ENCODE results near the gene RERE. TPM values are rescaled to one million over a fixed set of nuclear protein-coding genes. Genes with fewer than 3 reads are reported as not detected.

The RERE gene
- total RNA-seq, 1 experiment from 2014 or later, result 14.9 TPM

DNA sequence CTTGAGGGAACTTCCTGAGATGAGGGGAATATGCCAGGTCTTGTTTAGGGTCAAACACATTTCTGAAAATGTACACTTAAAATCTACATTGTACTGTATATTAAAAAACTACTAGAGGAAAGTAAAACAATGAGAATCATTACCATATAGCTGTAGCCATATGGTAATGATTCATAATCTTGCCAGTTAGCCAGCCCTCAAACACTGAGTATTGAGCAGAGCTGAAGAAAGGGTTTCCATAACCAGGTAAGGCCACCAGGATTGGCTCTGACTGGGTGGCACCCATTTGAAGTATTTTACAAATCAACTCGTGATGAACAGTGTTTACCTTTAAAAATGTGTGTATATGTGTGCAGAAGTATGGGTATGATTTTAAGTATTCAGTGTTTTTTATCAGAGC, 272.8 kb downstream of the RERE start:
- DNase-seq (ENCODE audit: low read depth), result no peak

DNA sequence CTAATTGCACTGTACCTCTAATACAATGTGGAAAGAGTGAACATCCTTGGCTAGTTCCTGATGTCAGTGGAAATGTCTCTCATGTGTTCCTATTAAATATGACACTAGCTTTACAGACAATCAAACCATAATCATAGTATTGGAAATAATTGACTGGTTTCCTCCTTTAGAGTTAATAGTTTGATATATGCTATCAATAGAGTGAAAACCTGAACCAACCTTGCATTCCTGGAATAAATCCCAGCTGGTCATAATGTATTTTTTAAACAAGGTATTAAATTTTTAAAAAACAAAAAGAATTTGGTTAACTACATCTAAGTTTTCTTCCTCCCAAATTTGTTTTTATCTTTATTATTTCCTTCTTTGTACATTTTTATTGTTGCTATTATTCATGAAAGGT, 273.5 kb downstream of the RERE start:
- no peak for DNase-seq (ENCODE audit: low read depth)

GRCh38 chr1:8541961-8542521, 275.4 kb downstream of the RERE start:
- DNase-seq (ENCODE audit: low read depth), result no peak

- no peak for DNase-seq (ENCODE audit: low read depth)
Observed at GRCh38 chr1:8540971-8541370, 276.5 kb downstream of the RERE start.

GRCh38 chr1:8540261-8540941, 277.0 kb downstream of the RERE start:
- no peak for DNase-seq (ENCODE audit: low read depth)

- no peak for DNase-seq (ENCODE audit: low read depth)
Observed at GRCh38 chr1:8539683-8540082, 277.8 kb downstream of the RERE start.

DNA sequence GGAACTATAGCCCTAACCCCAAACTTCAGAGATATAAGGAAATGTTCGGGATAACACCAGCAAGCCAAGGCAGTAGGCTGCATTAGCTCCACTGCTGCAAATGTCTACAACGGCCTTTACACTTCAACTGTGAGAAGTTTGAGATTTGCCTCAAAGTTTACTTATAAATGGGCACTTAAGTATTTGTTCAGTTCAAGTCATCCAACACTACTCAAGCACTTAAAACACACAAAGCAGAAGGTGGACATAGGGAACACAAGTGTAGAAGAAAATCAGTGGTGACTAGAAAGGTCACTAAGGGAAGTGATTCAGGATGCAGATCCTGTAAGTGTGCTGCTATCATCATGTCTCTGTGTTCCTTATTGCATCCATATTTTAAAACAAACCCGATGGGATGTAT, 278.9 kb downstream of the RERE start:
- no peak for DNase-seq (ENCODE audit: low read depth)

DNA sequence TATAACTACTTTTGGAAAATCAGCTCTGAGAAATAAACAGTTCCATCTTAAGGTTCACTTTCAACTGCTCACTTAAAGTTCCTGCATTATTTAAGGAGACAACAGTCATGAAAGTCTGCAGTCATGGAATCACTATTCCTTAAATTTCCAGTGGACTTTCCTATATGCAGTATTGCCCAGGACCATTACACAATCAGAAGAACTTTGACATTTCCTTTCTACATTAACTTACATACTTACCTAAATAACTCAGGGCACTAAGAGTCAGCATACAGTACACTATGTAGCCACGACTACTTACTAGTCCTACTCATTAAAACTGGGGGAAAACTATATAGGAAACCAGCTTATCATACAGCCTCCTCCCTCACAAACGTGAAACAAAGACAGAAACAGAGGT, 279.4 kb downstream of the RERE start:
- no peak for DNase-seq (ENCODE audit: low read depth)

GRCh38 chr1:8536515-8536914, 280.9 kb downstream of the RERE start:
- no peak for DNase-seq (ENCODE audit: low read depth)

DNA sequence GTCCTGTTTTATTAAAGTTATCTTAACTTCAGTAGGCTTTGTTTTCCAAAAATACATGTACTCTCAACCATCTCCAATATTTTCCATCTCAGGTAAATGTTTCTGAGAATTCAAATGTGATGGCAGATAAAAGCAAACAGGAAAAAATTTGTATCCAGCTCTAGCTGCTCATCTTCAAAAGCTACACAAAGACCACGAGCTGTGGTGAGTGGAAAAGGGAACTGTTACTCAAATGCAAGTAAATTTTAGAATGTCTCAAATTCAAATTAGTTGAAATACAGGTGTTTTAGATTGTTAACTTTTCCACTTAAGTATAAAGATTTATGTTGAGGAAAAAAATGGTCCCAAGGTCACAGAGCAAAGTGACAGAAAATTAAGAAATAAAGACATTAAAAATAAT, 283.5 kb downstream of the RERE start:
- DNase-seq (ENCODE audit: low read depth), result no peak

- no peak for DNase-seq (ENCODE audit: low read depth)
Observed at GRCh38 chr1:8533124-8533523, 284.3 kb downstream of the RERE start.

DNA sequence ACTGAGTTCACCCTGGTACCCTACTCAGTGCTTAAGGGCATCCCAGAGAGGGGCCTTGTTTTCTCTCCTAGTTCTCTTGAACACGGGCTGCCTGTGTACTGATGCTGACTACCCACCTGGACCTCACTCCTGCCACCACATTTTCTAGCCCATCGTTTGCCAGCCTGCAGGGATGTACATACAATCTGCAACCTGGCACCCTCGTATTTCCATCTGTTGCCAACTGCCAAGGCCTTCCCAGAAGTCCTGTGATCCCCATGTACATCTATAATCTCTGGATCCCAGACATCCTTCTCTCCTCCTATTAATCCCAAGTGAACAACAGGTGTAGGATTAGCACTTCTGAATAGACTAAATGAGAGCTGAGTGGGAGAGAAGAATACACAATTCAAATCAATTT, 287.5 kb downstream of the RERE start:
- no peak for DNase-seq (ENCODE audit: low read depth)

DNA sequence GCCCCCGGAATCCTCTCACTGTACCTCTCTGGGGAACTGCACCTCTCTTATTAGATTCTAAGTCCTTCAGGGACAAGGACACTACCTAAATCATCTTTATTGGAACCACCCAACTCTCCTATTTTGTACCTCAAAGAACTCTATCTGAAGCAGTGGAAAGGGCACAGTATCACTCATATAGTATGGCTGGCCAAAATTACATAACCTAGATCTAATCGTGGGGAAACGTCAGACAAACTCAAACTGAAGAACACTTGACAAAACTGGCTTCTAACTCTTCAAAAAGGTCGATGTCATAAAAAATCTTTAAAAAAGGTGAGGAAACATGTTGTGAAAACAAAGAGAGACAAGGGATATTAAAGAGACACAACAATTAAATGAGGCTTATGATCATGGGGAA, 289.5 kb downstream of the RERE start:
- DNase-seq (ENCODE audit: low read depth), result no peak

DNA sequence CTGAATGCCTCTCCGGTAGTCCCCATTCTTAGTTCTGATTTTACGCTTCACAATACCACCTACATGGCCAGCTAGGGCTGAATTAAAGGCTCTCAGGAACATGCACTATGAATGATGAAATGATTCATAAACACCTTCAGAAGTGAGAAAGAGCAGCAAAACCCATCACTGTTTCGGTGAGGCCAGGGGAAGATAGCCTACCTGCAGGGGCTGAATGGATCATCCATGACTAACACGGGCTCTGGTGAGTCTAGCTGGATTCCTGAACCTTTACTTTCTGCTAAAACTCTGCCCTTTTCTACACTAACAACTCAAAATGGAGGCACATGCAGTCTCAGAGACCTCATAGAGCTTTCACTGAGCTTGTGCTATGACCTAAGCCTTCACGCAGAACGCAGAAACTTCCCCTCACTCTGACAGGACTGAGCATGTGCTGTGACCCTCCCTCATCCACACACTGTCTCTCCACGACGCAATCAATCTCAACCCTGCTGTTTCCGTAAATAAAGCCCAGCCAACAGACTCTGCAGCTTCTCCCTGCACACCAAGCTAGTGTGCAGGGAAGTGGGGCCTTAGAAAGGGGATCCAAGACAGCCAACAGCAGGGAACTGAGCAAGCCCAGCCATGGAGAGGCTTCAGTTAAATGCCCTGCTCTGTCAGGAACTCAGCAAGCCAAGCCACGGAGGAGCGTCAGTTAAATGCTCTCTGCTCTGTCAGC, 291.7 kb downstream of the RERE start:
- peak; percentile 80 for DNase-seq (ENCODE audit: low read depth)

DNA sequence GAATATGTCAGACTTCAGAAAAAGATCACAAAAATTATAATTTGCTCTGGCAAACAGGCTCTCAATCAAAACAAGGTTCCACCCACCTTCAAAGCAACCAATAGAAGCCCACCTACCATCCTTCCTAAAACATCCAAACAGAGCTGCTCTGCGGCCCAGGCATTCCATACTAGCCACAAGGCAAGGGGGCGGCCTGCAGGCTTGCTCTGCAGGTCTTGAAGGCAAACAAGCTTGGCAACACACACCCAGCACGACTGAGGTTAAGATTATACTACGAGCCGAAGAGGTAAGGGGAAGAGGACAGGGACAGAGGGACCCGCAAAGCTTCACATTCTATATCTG, 292.3 kb downstream of the RERE start:
- DNase-seq (ENCODE audit: low read depth), result peak; percentile 26

DNA sequence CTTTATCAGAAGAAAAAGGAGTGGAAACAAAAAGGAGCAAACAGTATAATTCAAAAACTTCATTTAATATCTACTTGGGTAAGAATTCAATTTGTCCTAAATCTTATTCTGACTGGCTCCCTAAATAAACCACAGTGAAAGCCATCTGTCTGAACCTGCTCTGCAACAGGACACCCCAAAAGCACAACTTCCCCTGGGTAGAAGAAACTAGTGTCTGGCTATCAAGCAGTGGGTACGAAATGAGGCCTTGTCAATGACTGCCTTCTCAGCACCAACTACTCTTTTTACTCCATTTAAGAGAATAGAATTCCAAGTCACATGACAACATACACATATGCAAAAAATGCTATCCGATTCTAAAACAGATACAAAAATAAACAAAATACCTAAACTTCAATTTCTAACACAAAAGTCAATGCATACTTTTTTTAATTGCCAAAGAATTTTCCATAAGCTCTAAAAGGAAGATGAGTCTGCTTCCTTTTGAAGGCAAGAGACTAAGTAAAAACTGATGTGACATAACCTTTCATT, 292.7 kb downstream of the RERE start:
- no peak for DNase-seq (ENCODE audit: low read depth)

DNA sequence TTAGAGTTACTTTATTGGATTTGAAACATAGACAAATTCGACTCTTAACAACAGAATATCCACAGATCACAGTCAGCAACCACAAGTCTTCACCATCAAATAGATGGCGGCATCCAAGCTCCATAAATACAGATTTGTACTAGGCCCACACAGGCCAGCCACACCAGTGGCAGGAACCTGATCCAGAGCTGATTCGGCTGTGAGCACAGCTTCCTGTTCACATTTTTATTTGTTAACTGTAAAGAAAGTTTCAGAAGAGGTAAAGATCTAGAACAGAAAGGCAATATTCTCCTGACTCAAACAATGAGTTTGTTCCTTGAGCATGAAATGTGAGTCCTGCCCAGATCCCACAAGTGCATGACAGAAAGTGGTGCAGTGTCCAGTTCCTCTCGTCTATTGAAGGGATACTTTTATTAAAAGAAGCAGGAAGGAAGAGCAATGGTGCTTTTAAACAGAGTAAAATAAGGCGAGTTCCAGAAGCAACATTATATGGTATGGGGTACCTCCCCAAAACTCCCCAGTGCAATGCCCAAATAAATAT, 293.7 kb downstream of the RERE start:
- no peak for DNase-seq (ENCODE audit: low read depth)

- DNase-seq (ENCODE audit: low read depth), result peak; percentile 19
Observed at GRCh38 chr1:8520483-8520966, 296.9 kb downstream of the RERE start.

GRCh38 chr1:8519167-8519566, 298.3 kb downstream of the RERE start:
- no peak for DNase-seq (ENCODE audit: low read depth)

DNA sequence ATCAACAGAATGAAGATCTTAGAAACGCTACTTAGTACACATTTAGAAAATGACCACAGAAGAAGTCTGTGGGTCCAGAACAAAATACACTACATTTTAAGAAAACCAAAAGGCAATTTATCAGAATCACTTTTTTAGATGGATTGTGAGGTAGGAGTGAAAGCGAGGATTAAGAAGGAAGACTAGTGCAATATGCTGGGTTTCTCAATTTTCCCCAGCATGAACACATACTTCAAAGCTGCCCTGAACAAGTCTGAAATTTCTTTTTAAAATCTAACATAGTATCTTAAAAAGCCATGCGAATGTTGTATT, 299.0 kb downstream of the RERE start:
- DNase-seq (ENCODE audit: low read depth), result no peak

GRCh38 chr1:8517661-8518489, 299.6 kb downstream of the RERE start:
- no peak for DNase-seq (ENCODE audit: low read depth)
